NCI-H2029 (cell line): ENCODE results near the gene FAM193B.
"Not testable (repeated sequence)": the region's sequence is repeated elsewhere in the genome, so short reads cannot be mapped to it uniquely, and the experiment has no call there.

Experiments used
- DNase-seq: peaks from one replicate; lab custom pipeline; 2025; lab: John Stamatoyannopoulos, UW

The FAM193B gene

GRCh38 chr5:177486256-177486655, 68.1 kb downstream of the FAM193B start:
- DNase-seq, result no peak

DNA sequence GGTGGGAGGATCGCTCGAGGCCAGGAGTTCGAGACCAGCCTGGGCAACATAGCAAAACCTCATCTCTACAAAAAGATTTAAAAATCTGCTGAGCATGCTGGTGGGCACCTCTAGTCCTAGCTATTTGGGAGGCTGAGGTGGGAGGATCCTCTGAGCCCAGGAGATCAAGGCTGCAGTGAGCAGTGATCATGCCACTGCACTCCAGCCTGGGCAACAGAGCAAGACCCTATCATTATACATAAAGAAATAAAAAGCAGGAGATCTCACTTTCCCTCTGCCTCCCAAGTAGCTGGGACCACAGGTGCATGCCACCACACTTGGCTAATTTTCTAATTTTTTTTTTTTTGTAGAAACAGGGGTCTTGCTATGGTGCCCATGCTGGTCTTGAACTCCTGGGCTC, 68.6 kb downstream of the FAM193B start:
- DNase-seq, result not testable (repeated sequence)

DNA sequence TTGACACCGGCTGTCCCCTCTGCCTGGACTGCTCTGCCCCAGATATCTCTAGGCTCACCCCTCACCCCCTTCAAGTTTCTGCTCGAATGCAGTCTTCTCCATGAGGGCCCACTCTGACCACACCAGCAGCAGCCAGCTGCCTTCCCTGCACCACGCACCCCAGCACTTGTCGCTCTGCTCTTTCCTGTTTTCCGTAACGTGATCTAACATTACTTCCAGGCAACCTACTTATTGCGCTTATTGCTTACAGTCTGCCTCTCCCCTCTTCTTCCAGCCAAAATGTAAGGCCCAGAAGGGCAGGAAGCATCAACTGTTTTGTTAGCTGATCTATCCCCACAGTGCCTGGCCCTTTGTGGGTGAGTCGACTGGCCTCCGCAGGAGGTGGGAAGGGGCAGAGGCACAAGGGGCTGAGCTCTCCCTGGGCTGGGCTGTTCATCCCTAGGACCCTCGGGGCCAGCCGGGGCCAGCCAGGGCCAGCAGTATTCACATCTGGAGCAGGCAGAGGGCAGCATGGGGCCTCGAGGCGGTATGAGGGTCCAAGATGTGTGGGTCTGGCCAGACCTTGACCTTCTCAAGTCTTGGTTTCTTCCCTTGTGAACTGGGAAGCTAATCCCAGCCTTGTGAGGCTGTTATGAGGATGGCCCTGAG, 69.3 kb downstream of the FAM193B start:
- no peak for DNase-seq

- no peak for DNase-seq
These were observed 70.1 kb downstream of the FAM193B start for GRCh38 chr5:177483994-177484901.

GRCh38 chr5:177483042-177483441, 71.3 kb downstream of the FAM193B start:
- DNase-seq, result no peak

- no peak for DNase-seq
These were observed 72.0 kb downstream of the FAM193B start for GRCh38 chr5:177482359-177482795.

GRCh38 chr5:177479774-177480173, 74.6 kb downstream of the FAM193B start:
- peak; percentile 62 for DNase-seq

DNA sequence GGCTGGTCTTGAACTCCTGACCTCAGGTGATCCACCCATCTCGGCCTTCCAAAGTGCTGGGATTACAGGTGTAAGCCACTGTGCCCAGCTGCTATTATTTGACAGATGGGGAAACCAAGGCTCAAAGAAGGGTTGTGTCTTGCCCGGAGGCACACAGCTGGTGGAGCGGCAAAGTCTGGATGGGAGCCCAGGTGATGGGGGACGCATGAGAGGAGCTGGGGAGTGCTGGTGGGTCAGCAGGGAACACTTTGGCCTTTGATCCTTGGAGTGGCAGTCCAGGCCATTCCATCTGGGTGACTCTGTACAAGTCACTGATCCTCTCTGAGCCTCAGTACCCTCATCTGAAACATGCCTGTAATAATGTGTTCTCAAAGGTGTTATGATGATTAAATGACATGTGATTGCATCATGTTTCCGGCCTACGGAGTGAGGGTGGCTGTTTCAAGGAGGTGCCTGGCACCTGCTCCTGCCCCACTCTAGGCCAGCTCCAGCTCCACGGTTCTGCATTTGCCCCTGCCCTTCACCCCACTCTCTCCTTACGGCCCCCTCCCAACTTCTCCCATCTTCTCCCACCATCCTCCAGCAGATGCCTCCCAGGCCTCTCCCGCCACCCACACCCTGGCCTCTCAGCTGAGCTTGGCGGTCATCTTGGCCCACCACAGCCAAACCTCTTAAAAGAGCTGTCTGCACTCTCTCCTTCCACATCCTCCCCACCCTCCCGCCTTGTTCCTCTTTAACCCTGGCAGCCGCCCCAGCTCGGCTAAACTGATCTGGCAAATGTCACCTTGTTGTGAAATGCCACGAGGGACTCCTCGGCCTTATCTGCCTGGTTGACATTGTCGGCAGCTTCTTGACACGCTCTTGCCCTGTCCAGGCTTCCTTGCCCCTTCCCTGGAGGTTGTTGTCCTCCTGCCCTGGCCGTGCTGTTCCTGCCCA, 75.4 kb downstream of the FAM193B start:
- DNase-seq, result peak; percentile 86

DNA sequence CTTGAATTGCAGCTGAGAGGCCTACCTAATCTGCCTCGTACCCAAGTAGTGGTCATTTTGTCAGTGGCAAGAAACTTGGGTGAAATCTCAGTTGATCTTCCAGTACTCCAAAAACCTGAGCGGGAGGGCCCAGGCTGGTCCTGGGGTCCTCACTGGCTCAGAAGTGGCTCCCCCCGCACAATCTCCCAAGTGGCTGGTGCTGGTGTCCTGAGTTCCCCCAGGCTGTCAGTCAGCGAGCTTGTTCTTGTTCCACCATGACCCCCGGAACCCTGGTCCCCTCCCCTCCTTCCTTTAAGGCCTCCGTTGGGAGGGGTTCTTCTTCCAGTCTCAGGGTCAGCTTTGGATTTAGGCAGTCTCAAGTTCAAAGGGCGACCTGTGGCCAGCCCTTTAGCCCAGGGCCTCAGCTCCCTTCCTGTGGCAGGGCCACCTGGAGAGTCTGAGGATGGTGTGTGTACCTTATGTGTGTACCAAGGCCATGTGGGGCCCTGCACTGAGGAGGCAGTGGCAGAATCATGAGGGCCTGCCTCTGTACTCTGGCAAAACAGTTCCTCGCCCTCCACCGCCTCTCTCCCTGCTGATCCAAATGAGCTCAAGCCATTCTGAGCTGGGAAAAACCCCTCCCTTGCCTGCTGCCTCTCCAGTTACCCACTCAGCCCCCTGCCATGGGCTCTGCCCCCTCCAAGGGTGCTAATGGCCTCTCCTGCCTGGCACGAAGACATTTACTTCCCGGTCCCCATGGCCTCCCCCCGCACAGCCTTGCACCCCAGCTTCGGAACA, 76.5 kb downstream of the FAM193B start:
- DNase-seq, result no peak

- DNase-seq, result no peak
These were observed 77.7 kb downstream of the FAM193B start for GRCh38 chr5:177476531-177477233.

DNA sequence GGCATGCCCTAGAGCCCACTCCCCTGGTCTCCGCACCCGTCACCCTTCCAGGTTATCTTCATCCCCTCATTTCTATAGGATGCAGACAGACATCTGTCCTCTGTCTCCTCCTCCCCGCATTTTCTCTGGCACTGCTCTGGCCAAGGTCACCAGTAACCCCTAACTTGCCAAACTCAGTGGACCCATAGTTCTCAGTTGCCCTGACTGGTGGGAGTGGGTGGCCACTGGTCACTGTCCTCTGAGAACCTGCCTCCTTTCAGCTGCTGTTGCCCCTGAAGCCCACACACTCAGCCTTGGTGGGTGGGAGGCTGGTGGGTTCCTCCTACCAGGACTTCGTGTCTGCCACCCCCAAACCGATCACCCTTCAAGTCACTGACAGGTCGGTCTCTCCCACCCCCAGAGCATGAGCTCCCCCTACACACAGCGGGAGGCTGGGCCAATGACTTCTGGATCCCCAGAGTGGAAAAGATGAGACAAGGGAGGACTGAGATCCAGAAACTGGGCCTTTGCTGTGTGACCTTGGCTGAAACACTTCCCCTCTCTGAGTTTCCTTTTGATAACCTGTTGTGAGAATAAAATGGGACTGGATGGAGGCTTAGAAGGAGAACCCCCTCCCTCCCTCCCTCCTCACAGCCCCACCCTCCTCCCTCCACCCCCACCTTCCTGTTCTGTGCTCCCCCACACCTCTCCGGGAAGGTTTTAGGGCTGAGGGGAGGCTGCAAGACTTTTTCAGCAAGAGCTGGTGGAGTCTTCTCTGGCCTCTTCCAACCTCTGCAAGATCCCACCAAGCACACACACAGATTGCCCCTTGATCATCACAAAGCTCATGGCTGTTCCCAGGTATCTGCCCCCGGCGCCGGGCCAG, 78.6 kb downstream of the FAM193B start:
- DNase-seq, result no peak

DNA sequence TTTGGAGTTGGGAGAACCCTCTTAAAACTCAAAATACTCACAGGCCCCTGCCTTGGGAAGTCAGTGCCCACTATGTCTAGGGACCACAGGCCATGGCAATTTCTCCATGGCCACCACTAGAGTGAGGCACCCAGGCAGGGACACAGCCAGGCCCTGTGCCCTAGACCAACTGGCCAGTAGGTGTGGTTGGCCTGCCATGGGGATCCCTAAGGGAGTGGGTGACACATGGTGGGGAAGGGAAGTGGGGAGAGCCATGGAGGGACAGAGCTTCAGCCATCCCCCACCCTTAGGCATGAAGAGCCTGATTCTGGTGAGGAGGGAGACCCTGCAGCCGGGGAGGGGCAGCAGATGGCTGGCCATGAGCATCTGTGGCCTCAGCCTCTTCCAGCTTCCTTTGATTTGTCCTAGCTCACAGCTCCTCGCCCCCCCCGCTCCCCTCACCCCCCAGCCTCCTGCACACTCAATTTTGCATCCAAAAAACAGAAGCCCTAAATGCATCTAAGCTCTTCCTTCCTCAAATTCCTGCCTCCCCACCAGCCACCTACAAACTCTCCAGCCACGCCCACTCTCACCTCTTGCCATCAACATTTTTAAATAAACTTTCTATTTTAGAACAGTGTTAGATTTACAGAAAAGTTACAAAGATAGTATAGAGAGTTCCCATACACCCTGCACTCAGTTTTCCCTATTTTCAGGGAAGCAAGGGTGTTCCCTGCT, 79.4 kb downstream of the FAM193B start:
- no peak for DNase-seq

DNA sequence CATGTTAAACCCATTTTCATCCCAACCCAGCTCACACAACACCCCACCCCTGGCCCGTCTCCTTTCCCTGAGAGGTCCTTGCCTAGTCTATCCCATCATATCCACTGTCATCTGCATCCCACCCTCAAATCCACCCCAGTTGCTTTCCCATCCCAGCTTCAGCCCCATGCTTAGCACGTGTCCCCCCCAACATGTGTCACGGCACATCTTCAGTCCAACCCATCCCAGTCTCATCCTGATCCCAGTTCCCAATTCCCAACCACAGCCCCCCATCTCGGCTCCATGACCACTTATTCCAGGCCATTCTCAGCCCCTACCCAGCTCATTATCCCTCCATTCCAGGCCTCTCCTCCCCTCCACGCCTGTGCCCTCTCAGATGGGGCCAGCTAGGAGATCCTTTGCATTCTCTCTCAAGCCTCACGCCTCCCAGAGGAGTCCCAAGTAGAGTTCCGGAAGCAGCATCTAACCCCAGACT, 80.3 kb downstream of the FAM193B start:
- DNase-seq, result no peak

DNA sequence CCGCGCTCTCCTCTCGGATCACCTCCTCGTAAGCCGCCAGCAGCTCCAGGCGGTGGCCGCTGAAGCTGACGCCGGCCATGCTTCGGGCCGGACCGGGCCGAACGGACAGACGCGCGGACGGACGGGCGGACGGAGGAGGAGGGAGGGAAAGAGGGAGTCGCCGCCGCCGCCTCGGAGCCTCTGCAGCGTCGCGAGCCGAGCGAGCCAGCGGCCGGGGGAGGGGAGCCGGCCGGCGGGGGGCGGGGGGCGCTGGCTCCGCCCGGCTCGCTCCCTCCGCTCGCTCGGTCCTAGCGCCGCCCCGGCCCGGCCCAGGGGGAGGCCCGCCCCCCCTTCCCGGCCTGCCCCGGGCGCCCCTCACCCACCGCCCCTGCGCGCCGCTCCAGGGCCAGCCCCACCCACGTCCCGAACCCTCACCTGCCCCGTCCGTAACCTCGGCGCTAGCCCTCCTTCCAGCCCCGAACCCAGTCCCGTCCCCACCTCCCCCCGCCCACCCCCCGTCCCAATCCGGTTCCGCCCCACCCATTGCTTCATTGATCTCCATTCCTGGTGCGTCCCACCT, 80.8 kb downstream of the FAM193B start, which contains the start of gene DBN1:
DBN1 (minus strand) TSS at position 192 of the 559 bp plus-strand sequence; CDS start at position 79, 113 bp downstream.
- DNase-seq, result peak; percentile 65

DNA sequence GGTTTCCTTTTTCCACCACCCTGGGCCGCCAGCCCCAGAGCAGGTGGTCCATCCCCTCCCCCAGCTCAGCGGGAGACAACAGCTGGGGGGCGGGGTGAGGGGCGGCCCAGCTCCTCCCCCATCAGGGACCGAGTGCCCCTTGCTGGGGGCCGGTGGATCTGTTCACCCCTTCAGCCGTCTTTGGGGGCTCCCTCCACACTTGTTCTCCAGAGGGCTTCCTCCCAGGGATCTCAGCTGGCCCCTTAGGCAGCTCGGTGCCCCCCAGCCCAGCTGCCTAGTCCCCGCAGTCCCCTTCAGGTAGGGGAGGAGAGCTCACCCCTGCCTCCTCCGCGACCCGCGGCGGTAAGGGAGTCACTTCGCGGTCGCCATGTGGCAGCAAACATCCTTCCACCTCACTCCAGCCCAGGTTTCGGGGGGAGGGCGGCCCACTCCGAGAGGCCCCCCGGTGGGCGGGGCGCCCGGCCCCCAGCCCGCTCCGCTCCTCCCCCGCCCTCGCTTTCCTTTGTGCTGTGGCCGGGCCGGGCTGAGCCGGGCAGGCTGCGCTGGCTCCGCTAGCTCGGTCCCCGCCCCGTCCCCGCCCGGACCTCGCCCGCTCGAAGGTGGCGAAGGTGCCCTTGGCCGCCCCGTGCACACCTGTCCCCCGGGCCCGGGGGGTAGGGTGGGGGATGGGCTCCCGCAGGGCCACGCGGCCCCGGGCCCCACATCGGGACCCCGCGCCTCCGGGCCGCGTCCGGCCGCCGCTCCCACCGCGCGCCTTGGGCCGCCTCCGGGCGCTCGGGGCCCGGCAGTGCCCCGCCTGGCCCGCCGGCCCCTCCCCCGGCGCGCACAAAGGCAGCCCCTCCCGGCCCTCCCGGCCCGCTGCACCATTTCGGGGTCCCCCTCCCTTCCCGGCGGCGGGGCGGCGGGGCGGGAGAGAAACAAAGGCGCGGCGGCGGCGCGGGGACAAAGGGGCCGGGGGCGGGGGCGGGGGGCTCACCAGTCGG, 81.6 kb downstream of the FAM193B start:
- DNase-seq, result no peak

- no peak for DNase-seq
These were observed 82.6 kb downstream of the FAM193B start for GRCh38 chr5:177471610-177472356.
